Peyer's patch (tissue), 4 donors: ENCODE measurements around the gene HCST. TPM values are rescaled to one million over a fixed set of nuclear protein-coding genes. Genes with fewer than 3 reads are reported as not detected.
"Not testable (repeated sequence)": the region's sequence is repeated elsewhere in the genome, so short reads cannot be mapped to it uniquely, and the experiment has no call there.

Experiments used
- DNase-seq, 3 donors: peaks; one replicate each; pipeline ENCODE4 v3.0.0-alpha.2; 2017 to 2019
- H3K27ac ChIP-seq, 4 donors: fragments of 200-600 bp; sonication (generic); one replicate each; pipeline ENCODE4 v1.5.1; 2016 to 2019
- H3K27me3 ChIP-seq, 2 donors: fragments of 200-600 bp; sonication (generic); one replicate each; pipeline ENCODE4 v1.5.1; 2019
- H3K36me3 ChIP-seq, 3 donors: fragments of 200-600 bp; sonication (generic); one replicate each; pipeline ENCODE4 v1.5.1; 2016 to 2019
- H3K4me1 ChIP-seq, 4 donors: fragments of 200-600 bp; sonication (generic); one replicate each; pipeline ENCODE4 v1.5.1; 2016 to 2019
- H3K4me3 ChIP-seq, 4 donors: fragments of 200-600 bp; sonication (generic); 1 replicate in 3 of 4; 2 replicates in 1 of 4; pipeline ENCODE4 v1.5.1; 2016 to 2019; ENCODE audit warnings: mild to moderate bottlenecking in 1 of 4
- H3K9me3 ChIP-seq, 4 donors: fragments of 200-600 bp; sonication (generic); one replicate each; pipeline ENCODE4 v1.5.1; 2016 to 2019; ENCODE audit warnings: mild to moderate bottlenecking in 1 of 4
- CTCF ChIP-seq, 6 experiments: fragments of 450-650 bp in 4 of 6; fragments of 200-600 bp in 2 of 6; sonication (generic) in 1 of 6; IDR thresholded peaks; one replicate each; pipeline ENCODE4 v1.5.1; 2017 to 2019; ENCODE audit warnings: antibody characterized with exemption in 6 of 6, mild to moderate bottlenecking in 3 of 6, moderate library complexity in 1 of 6
- POLR2A ChIP-seq, 2 donors: fragments of 450-650 bp; IDR thresholded peaks; one replicate each; pipeline ENCODE4 v1.5.1; 2017; ENCODE audit warnings: antibody characterized with exemption in 2 of 2, mild to moderate bottlenecking in 2 of 2, moderate library complexity in 2 of 2
- total RNA-seq, 4 donors: library from RNA; depleted of rRNA; stranded (reverse); fragments of >200 nt; gene quantifications; one replicate each; pipeline ENCODE4 v1.1.0, GENCODE V29; 2016

The HCST gene
- total RNA-seq, 4 donors from 2014 or later = 9.7 TPM; not detected in 3

- Histone ChIP-seq H3K9me3 (no peaks in the 10 kb centered on the region), H3K27ac (no peak overlapping the region), H3K27me3 (no peaks in the 10 kb centered on the region), H3K36me3 (no peaks in the 10 kb centered on the region), H3K4me1 (peaks cover 0 to 20% (median 18%) of the 10 kb centered on the region in 4 donors), H3K4me3 (peak overlapping the region; percentile 20 to 56 (median 55))
- TF ChIP-seq POLR2A (IDR thresholded peaks at IDR 0.05) (no peak), CTCF (IDR thresholded peaks at IDR 0.05) (no peak)
- DNase-seq = no peak
Observed at GRCh38 chr19:35868823-35869326, 33.5 kb upstream of the HCST start.

GRCh38 chr19:35869327-35870123 lies 32.8 kb upstream of the HCST start:
- H3K9me3 ChIP-seq = no peaks in the 10 kb centered on the region
- no peak overlapping the region for H3K27ac ChIP-seq
- DNase-seq = peak; percentile 65 to 83 (median 67)
- H3K4me3 ChIP-seq = peak overlapping the region in 3 of 4 donors; percentile 29 to 56 (median 55)
- TF ChIP-seq POLR2A (IDR thresholded peaks at IDR 0.05) (no peak), CTCF (IDR thresholded peaks at IDR 0.05) (no peak)
- no peaks in the 10 kb centered on the region for H3K36me3 ChIP-seq
- H3K4me1 ChIP-seq = peaks cover 0 to 20% (median 18%) of the 10 kb centered on the region in 4 donors
- H3K27me3 ChIP-seq = no peaks in the 10 kb centered on the region

- not testable (repeated sequence) for H3K27ac ChIP-seq, H3K36me3 ChIP-seq, H3K9me3 ChIP-seq, H3K27me3 ChIP-seq, DNase-seq
- Histone ChIP-seq H3K4me3 (peak overlapping the region in 1 of 4 donors; percentile 55), H3K4me1 (peaks cover 0 to 20% (median 18%) of the 10 kb centered on the region in 4 donors)
Observed at GRCh38 chr19:35870124-35870736, 32.1 kb upstream of the HCST start.

- Histone ChIP-seq H3K4me1 (peaks cover 0 to 20% (median 18%) of the 10 kb centered on the region in 4 donors), H3K27ac (no peak overlapping the region), H3K9me3 (no peaks in the 10 kb centered on the region), H3K4me3 (no peak overlapping the region), H3K27me3 (no peaks in the 10 kb centered on the region), H3K36me3 (no peaks in the 10 kb centered on the region)
- TF ChIP-seq CTCF (IDR thresholded peaks at IDR 0.05) = no peak
- TF ChIP-seq POLR2A (IDR thresholded peaks at IDR 0.05) = no peak
- DNase-seq = no peak
Observed at GRCh38 chr19:35870798-35871197, 31.5 kb upstream of the HCST start.

- H3K36me3 ChIP-seq = no peaks in the 10 kb centered on the region
- TF ChIP-seq POLR2A (IDR thresholded peaks at IDR 0.05) (no peak), CTCF (IDR thresholded peaks at IDR 0.05) (no peak)
- no peaks in the 10 kb centered on the region for H3K9me3 ChIP-seq
- H3K4me3 ChIP-seq = no peak overlapping the region
- H3K4me1 ChIP-seq = peaks cover 0 to 20% (median 18%) of the 10 kb centered on the region in 4 donors
- no peaks in the 10 kb centered on the region for H3K27me3 ChIP-seq
- no peak overlapping the region for H3K27ac ChIP-seq
- no peak for DNase-seq
Observed at GRCh38 chr19:35871611-35872010, 30.7 kb upstream of the HCST start.

GRCh38 chr19:35872180-35872579 lies 30.1 kb upstream of the HCST start:
- Histone ChIP-seq H3K9me3 (no peaks in the 10 kb centered on the region), H3K36me3 (no peaks in the 10 kb centered on the region), H3K4me3 (no peak overlapping the region), H3K27me3 (no peaks in the 10 kb centered on the region), H3K4me1 (peaks cover 0 to 20% (median 18%) of the 10 kb centered on the region in 4 donors), H3K27ac (no peak overlapping the region)
- no peak for DNase-seq
- TF ChIP-seq POLR2A (IDR thresholded peaks at IDR 0.05) (no peak), CTCF (IDR thresholded peaks at IDR 0.05) (no peak)
